ENCODE results near the gene NDP.

Gene NDP

GRCh38 chrX:43985511-43985910 lies 12.3 kb upstream of the NDP start:
- Histone ChIP-seq H3K27me3 (ENCODE audit: insufficient read depth, insufficient read length) (no peaks in the 10 kb centered on the region), H3K4me1 (ENCODE audit: insufficient read depth, insufficient read length) (no peaks in the 10 kb centered on the region), H3K9me3 (ENCODE audit: insufficient read depth, low read length) (no peaks in the 10 kb centered on the region), H3K4me3 (ENCODE audit: insufficient read length, low read depth) (no peak overlapping the region), H3K9ac (ENCODE audit: insufficient read length, low read depth) (no peak overlapping the region), H3K36me3 (ENCODE audit: insufficient read depth, insufficient read length, low read length) (no peaks in the 10 kb centered on the region)
- DNase-seq (ENCODE audit: low read depth, low spot score) = no peak
- no peak for TF ChIP-seq YY1 (IDR thresholded peaks at IDR 0.05; ENCODE audit: insufficient read depth, insufficient read length)
- TF ChIP-seq SUZ12 (IDR thresholded peaks at IDR 0.05; ENCODE audit: extremely low read depth, insufficient read depth, insufficient read length) = no peak
- TF ChIP-seq ZNF274 (IDR thresholded peaks at IDR 0.05; ENCODE audit: low read depth, low read length) = no peak

- Histone ChIP-seq H3K36me3 (ENCODE audit: insufficient read depth, insufficient read length, low read length) (no peaks in the 10 kb centered on the region), H3K9me3 (ENCODE audit: insufficient read depth, low read length) (no peaks in the 10 kb centered on the region), H3K9ac (ENCODE audit: insufficient read length, low read depth) (no peak overlapping the region), H3K4me3 (ENCODE audit: insufficient read length, low read depth) (no peak overlapping the region), H3K4me1 (ENCODE audit: insufficient read depth, insufficient read length) (no peaks in the 10 kb centered on the region), H3K27me3 (ENCODE audit: insufficient read depth, insufficient read length) (peaks cover 10% of the 10 kb centered on the region)
- no peak for DNase-seq (ENCODE audit: low read depth, low spot score)
- TF ChIP-seq SUZ12 (IDR thresholded peaks at IDR 0.05; ENCODE audit: extremely low read depth, insufficient read depth, insufficient read length) = no peak
- no peak for TF ChIP-seq ZNF274 (IDR thresholded peaks at IDR 0.05; ENCODE audit: low read depth, low read length)
- TF ChIP-seq YY1 (IDR thresholded peaks at IDR 0.05; ENCODE audit: insufficient read depth, insufficient read length) = no peak
Measured at GRCh38 chrX:43978226-43978625, 5.0 kb upstream of the NDP start.

GRCh38 chrX:43976205-43976604 lies 3.0 kb upstream of the NDP start:
- Histone ChIP-seq H3K36me3 (ENCODE audit: insufficient read depth, insufficient read length, low read length) (no peaks in the 10 kb centered on the region), H3K9ac (ENCODE audit: insufficient read length, low read depth) (no peak overlapping the region), H3K4me3 (ENCODE audit: insufficient read length, low read depth) (no peak overlapping the region), H3K4me1 (ENCODE audit: insufficient read depth, insufficient read length) (no peaks in the 10 kb centered on the region), H3K27me3 (ENCODE audit: insufficient read depth, insufficient read length) (peaks cover 16% of the 10 kb centered on the region), H3K9me3 (ENCODE audit: insufficient read depth, low read length) (no peaks in the 10 kb centered on the region)
- TF ChIP-seq YY1 (IDR thresholded peaks at IDR 0.05; ENCODE audit: insufficient read depth, insufficient read length) = no peak
- DNase-seq (ENCODE audit: low read depth, low spot score) = no peak

GRCh38 chrX:43975796-43976195 lies 2.6 kb upstream of the NDP start:
- TF ChIP-seq YY1 (IDR thresholded peaks at IDR 0.05; ENCODE audit: insufficient read depth, insufficient read length) (no peak), ZNF274 (IDR thresholded peaks at IDR 0.05; ENCODE audit: low read depth, low read length) (no peak), SUZ12 (IDR thresholded peaks at IDR 0.05; ENCODE audit: extremely low read depth, insufficient read depth, insufficient read length) (no peak)
- Histone ChIP-seq H3K36me3 (ENCODE audit: insufficient read depth, insufficient read length, low read length) (no peaks in the 10 kb centered on the region), H3K4me1 (ENCODE audit: insufficient read depth, insufficient read length) (no peaks in the 10 kb centered on the region), H3K4me3 (ENCODE audit: insufficient read length, low read depth) (no peak overlapping the region), H3K9me3 (ENCODE audit: insufficient read depth, low read length) (no peaks in the 10 kb centered on the region), H3K9ac (ENCODE audit: insufficient read length, low read depth) (no peak overlapping the region), H3K27me3 (ENCODE audit: insufficient read depth, insufficient read length) (peaks cover 16% of the 10 kb centered on the region)
- DNase-seq (ENCODE audit: low read depth, low spot score) = no peak

- Histone ChIP-seq H3K27me3 (ENCODE audit: insufficient read depth, insufficient read length) (peaks cover 16% of the 10 kb centered on the region), H3K9ac (ENCODE audit: insufficient read length, low read depth) (no peak overlapping the region), H3K9me3 (ENCODE audit: insufficient read depth, low read length) (no peaks in the 10 kb centered on the region), H3K4me3 (ENCODE audit: insufficient read length, low read depth) (no peak overlapping the region), H3K36me3 (ENCODE audit: insufficient read depth, insufficient read length, low read length) (no peaks in the 10 kb centered on the region), H3K4me1 (ENCODE audit: insufficient read depth, insufficient read length) (no peaks in the 10 kb centered on the region)
- TF ChIP-seq YY1 (IDR thresholded peaks at IDR 0.05; ENCODE audit: insufficient read depth, insufficient read length) = no peak
- TF ChIP-seq SUZ12 (IDR thresholded peaks at IDR 0.05; ENCODE audit: extremely low read depth, insufficient read depth, insufficient read length) = no peak
- TF ChIP-seq ZNF274 (IDR thresholded peaks at IDR 0.05; ENCODE audit: low read depth, low read length) = no peak
- DNase-seq (ENCODE audit: low read depth, low spot score) = no peak
Measured at GRCh38 chrX:43974741-43975465, 1.7 kb upstream of the NDP start.

GRCh38 chrX:43974100-43974475 lies 898 bp upstream of the NDP start:
- TF ChIP-seq ZNF274 (IDR thresholded peaks at IDR 0.05; ENCODE audit: low read depth, low read length) (no peak), YY1 (IDR thresholded peaks at IDR 0.05; ENCODE audit: insufficient read depth, insufficient read length) (no peak), SUZ12 (IDR thresholded peaks at IDR 0.05; ENCODE audit: extremely low read depth, insufficient read depth, insufficient read length) (no peak)
- H3K27me3 ChIP-seq (ENCODE audit: insufficient read depth, insufficient read length) = peaks cover 16% of the 10 kb centered on the region
- no peaks in the 10 kb centered on the region for H3K9me3 ChIP-seq (ENCODE audit: insufficient read depth, low read length)
- no peak overlapping the region for H3K9ac ChIP-seq (ENCODE audit: insufficient read length, low read depth)
- H3K36me3 ChIP-seq (ENCODE audit: insufficient read depth, insufficient read length, low read length) = no peaks in the 10 kb centered on the region
- no peaks in the 10 kb centered on the region for H3K4me1 ChIP-seq (ENCODE audit: insufficient read depth, insufficient read length)
- H3K4me3 ChIP-seq (ENCODE audit: insufficient read length, low read depth) = no peak overlapping the region
- DNase-seq (ENCODE audit: low read depth, low spot score) = no peak

GRCh38 chrX:43971966-43972961 lies 926 bp downstream of the NDP start:
- TF ChIP-seq ZNF274 (IDR thresholded peaks at IDR 0.05; ENCODE audit: low read depth, low read length) (no peak), SUZ12 (IDR thresholded peaks at IDR 0.05; ENCODE audit: extremely low read depth, insufficient read depth, insufficient read length) (no peak), YY1 (IDR thresholded peaks at IDR 0.05; ENCODE audit: insufficient read depth, insufficient read length) (no peak)
- Histone ChIP-seq H3K9me3 (ENCODE audit: insufficient read depth, low read length) (no peaks in the 10 kb centered on the region), H3K9ac (ENCODE audit: insufficient read length, low read depth) (no peak overlapping the region), H3K27me3 (ENCODE audit: insufficient read depth, insufficient read length) (peaks cover 16% of the 10 kb centered on the region), H3K4me1 (ENCODE audit: insufficient read depth, insufficient read length) (no peaks in the 10 kb centered on the region), H3K36me3 (ENCODE audit: insufficient read depth, insufficient read length, low read length) (no peaks in the 10 kb centered on the region), H3K4me3 (ENCODE audit: insufficient read length, low read depth) (no peak overlapping the region)
- DNase-seq (ENCODE audit: low read depth, low spot score) = no peak

Measured in NT2/D1 (cell line).